ENCODE data around the gene CLDN15.
"Not testable (repeated sequence)": the region's sequence is repeated elsewhere in the genome, so short reads cannot be mapped to it uniquely, and the experiment has no call there.

CLDN15 gene

GRCh38 chr7:101218236-101219125 lies 19.1 kb downstream of the CLDN15 start:
- no peak for DNase-seq (ENCODE audit: low spot score)

GRCh38 chr7:101217388-101218235 lies 20.0 kb downstream of the CLDN15 start, which contains the start of the genes PLOD3 and ZNHIT1:
TSS of gene PLOD3 (minus strand) at chr7:101217581. CDS start at chr7:101217274, 307 bp downstream.
TSS of gene ZNHIT1 (plus strand) at chr7:101218165. CDS start at chr7:101218196, 31 bp downstream.
- peak; percentile 100 for DNase-seq (ENCODE audit: low spot score)

- DNase-seq (ENCODE audit: low spot score): peak; percentile 35
Observed at GRCh38 chr7:101216860-101217387, 20.7 kb downstream of the CLDN15 start.

- DNase-seq (ENCODE audit: low spot score): no peak
Observed at GRCh38 chr7:101216001-101216859, 21.4 kb downstream of the CLDN15 start.

- DNase-seq (ENCODE audit: low spot score): no peak
Observed at GRCh38 chr7:101212014-101212413, 25.6 kb downstream of the CLDN15 start.

GRCh38 chr7:101211501-101211900 lies 26.1 kb downstream of the CLDN15 start:
- DNase-seq (ENCODE audit: low spot score): no peak

- DNase-seq (ENCODE audit: low spot score): no peak
Observed at GRCh38 chr7:101210143-101210542, 27.5 kb downstream of the CLDN15 start.

GRCh38 chr7:101208794-101209193 lies 28.8 kb downstream of the CLDN15 start:
- DNase-seq (ENCODE audit: low spot score): no peak

- no peak for DNase-seq (ENCODE audit: low spot score)
Observed at GRCh38 chr7:101207459-101207858, 30.1 kb downstream of the CLDN15 start.

GRCh38 chr7:101206665-101207042 lies 30.9 kb downstream of the CLDN15 start:
- DNase-seq (ENCODE audit: low spot score): no peak

GRCh38 chr7:101205901-101206664 lies 31.5 kb downstream of the CLDN15 start:
- DNase-seq (ENCODE audit: low spot score): no peak

GRCh38 chr7:101203740-101204738 lies 33.6 kb downstream of the CLDN15 start:
- not testable (repeated sequence) for DNase-seq (ENCODE audit: low spot score)

- no peak for DNase-seq (ENCODE audit: low spot score)
Observed at GRCh38 chr7:101202603-101202918, 35.0 kb downstream of the CLDN15 start.

- no peak for DNase-seq (ENCODE audit: low spot score)
Observed at GRCh38 chr7:101201695-101202602, 35.7 kb downstream of the CLDN15 start.

- no peak for DNase-seq (ENCODE audit: low spot score)
Observed at GRCh38 chr7:101200862-101201599, 36.6 kb downstream of the CLDN15 start, which contains the start of gene MOGAT3. TSS of gene MOGAT3 (minus strand) at chr7:101201036. CDS start at chr7:101200854, 182 bp downstream.

GRCh38 chr7:101200504-101200861 lies 37.1 kb downstream of the CLDN15 start:
- DNase-seq (ENCODE audit: low spot score): no peak

- DNase-seq (ENCODE audit: low spot score): not testable (repeated sequence)
Observed at GRCh38 chr7:101199522-101199921, 38.1 kb downstream of the CLDN15 start.

- DNase-seq (ENCODE audit: low spot score): no peak
Observed at GRCh38 chr7:101198476-101198875, 39.1 kb downstream of the CLDN15 start.
